ENCODE results near the gene C16orf46. TPM values are rescaled to one million over a fixed set of nuclear protein-coding genes. Genes with fewer than 3 reads are reported as not detected.

Gene C16orf46
- total and polyA plus RNA-seq, 9 of the 15 experiments (the other 6 are each of a cell fraction or from before 2014, with no cell fraction given): 0.10 to 0.98 (median 0.41) TPM; not detected in 1

DNA sequence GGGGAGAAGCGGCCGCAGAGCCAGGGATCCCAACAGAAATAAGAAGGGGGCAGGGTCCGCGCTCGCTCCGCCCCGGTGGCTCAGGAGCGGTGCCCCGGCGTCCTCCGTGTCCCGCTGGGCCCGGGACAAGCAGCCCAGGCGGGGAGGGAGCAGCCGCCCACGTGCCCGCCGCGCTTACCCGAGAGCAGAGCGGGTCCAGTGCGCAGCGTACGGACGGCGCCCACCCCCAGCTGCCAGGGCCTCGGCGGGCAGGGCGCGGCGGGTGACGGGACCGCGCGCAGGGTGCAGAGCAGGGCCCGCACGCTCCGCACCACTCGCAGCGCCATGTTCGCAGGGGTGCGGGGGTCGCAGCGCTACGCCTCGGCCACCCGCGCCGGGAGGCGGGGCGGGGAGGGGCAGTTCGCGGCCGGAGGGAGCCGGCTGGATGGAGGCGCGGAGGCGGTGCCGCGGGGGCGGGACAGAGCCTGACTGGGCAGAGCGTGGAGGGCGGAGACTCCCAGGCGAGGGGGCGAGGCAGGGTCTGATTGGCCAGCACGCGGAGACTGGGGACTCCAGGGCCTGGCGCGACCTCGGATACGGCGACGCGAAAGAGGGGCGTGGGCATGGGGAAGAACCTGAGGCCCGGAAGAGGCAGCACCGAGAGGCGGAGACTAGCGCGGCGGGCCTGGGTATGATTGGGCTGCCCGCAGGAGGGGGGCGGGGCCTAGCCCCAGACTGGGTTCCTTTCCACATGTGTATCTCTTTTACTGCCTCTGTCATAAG lies 19.1 kb upstream of the C16orf46 start, which contains the start of gene GCSH (continued):
- TF ChIP-seq DDX20 (tag; IDR thresholded peaks at IDR 0.05; ENCODE audit: low read depth): no peak
- no peak for TF ChIP-seq ZNF239 (CRISPR knock-in tag; IDR thresholded peaks at IDR 0.05)
- TF ChIP-seq HINFP (tag; conservative IDR thresholded peaks at IDR 0.05; ENCODE audit: low read depth): no peak
- peak; percentile 84 for TF ChIP-seq SAP30 (IDR thresholded peaks at IDR 0.05; ENCODE audit: borderline replicate concordance, insufficient read depth, low read depth, low read length, poor library complexity, severe bottlenecking)
- TF ChIP-seq RHOXF2B (CRISPR knock-in tag; conservative IDR thresholded peaks at IDR 0.05): no peak
- no peak for TF ChIP-seq POLR2H (tag; IDR thresholded peaks at IDR 0.05; ENCODE audit: low read depth)
- no peak for TF ChIP-seq EHMT2 (IDR thresholded peaks at IDR 0.05)
- no peak for TF ChIP-seq GTF2B (IDR thresholded peaks at IDR 0.05; ENCODE audit: extremely low read depth, insufficient read length)
- TF ChIP-seq, protein P1, sequence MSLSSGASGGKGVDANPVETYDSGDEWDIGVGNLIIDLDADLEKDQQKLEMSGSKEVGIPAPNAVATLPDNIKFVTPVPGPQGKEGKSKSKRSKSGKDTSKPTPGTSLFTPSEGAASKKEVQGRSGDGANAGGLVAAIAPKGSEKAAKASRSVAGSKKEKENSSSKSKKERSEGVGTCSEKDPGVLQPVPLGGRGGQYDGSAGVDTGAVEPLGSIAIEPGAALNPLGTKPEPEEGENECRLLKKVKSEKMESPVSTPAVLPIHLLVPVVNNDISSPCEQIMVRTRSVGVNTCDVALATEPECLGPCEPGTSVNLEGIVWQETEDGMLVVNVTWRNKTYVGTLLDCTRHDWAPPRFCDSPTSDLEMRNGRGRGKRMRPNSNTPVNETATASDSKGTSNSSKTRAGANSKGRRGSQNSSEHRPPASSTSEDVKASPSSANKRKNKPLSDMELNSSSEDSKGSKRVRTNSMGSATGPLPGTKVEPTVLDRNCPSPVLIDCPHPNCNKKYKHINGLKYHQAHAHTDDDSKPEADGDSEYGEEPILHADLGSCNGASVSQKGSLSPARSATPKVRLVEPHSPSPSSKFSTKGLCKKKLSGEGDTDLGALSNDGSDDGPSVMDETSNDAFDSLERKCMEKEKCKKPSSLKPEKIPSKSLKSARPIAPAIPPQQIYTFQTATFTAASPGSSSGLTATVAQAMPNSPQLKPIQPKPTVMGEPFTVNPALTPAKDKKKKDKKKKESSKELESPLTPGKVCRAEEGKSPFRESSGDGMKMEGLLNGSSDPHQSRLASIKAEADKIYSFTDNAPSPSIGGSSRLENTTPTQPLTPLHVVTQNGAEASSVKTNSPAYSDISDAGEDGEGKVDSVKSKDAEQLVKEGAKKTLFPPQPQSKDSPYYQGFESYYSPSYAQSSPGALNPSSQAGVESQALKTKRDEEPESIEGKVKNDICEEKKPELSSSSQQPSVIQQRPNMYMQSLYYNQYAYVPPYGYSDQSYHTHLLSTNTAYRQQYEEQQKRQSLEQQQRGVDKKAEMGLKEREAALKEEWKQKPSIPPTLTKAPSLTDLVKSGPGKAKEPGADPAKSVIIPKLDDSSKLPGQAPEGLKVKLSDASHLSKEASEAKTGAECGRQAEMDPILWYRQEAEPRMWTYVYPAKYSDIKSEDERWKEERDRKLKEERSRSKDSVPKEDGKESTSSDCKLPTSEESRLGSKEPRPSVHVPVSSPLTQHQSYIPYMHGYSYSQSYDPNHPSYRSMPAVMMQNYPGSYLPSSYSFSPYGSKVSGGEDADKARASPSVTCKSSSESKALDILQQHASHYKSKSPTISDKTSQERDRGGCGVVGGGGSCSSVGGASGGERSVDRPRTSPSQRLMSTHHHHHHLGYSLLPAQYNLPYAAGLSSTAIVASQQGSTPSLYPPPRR (CRISPR knock-in tag; IDR thresholded peaks at IDR 0.05; ENCODE audit: borderline replicate concordance): no peak
- TF ChIP-seq EP400 (IDR thresholded peaks at IDR 0.05): no peak; the same call in 1 of the 2 replicates
- TF ChIP-seq, protein P2, sequence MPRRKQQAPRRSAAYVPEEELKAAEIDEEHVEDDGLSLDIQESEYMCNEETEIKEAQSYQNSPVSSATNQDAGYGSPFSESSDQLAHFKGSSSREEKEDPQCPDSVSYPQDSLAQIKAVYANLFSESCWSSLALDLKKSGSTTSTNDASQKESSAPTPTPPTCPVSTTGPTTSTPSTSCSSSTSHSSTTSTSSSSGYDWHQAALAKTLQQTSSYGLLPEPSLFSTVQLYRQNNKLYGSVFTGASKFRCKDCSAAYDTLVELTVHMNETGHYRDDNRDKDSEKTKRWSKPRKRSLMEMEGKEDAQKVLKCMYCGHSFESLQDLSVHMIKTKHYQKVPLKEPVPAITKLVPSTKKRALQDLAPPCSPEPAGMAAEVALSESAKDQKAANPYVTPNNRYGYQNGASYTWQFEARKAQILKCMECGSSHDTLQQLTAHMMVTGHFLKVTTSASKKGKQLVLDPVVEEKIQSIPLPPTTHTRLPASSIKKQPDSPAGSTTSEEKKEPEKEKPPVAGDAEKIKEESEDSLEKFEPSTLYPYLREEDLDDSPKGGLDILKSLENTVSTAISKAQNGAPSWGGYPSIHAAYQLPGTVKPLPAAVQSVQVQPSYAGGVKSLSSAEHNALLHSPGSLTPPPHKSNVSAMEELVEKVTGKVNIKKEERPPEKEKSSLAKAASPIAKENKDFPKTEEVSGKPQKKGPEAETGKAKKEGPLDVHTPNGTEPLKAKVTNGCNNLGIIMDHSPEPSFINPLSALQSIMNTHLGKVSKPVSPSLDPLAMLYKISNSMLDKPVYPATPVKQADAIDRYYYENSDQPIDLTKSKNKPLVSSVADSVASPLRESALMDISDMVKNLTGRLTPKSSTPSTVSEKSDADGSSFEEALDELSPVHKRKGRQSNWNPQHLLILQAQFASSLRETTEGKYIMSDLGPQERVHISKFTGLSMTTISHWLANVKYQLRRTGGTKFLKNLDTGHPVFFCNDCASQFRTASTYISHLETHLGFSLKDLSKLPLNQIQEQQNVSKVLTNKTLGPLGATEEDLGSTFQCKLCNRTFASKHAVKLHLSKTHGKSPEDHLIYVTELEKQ (CRISPR knock-in tag; IDR thresholded peaks at IDR 0.05): no peak
- TF ChIP-seq, protein P3, sequence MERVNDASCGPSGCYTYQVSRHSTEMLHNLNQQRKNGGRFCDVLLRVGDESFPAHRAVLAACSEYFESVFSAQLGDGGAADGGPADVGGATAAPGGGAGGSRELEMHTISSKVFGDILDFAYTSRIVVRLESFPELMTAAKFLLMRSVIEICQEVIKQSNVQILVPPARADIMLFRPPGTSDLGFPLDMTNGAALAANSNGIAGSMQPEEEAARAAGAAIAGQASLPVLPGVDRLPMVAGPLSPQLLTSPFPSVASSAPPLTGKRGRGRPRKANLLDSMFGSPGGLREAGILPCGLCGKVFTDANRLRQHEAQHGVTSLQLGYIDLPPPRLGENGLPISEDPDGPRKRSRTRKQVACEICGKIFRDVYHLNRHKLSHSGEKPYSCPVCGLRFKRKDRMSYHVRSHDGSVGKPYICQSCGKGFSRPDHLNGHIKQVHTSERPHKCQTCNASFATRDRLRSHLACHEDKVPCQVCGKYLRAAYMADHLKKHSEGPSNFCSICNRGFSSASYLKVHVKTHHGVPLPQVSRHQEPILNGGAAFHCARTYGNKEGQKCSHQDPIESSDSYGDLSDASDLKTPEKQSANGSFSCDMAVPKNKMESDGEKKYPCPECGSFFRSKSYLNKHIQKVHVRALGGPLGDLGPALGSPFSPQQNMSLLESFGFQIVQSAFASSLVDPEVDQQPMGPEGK (CRISPR knock-in tag; IDR thresholded peaks at IDR 0.05; ENCODE audit: borderline replicate concordance): no peak
- 0 out of 2 replicates have a peak, but pooled peaks have one; percentile 73 for TF ChIP-seq RBM34 (IDR thresholded peaks at IDR 0.05; ENCODE audit: borderline replicate concordance, insufficient read depth, low read length)
